HEK293 (cell line): ENCODE measurements around the gene DPYSL4.

ENCODE experiments used
- CTCF ChIP-seq: fragments of 450-650 bp; formaldehyde crosslinking; IDR thresholded peaks from 2 replicates; pipeline ENCODE4 v1.5.1; 2016; ENCODE audit warnings: missing biosample characterization, missing genetic modification characterization
- HIC1 ChIP-seq: fragments of 450-650 bp; formaldehyde crosslinking; IDR thresholded peaks from 2 replicates; pipeline ENCODE4 v1.5.1; 2016; ENCODE audit warnings: missing biosample characterization, missing genetic modification characterization
- OVOL3 ChIP-seq: fragments of 450-650 bp; formaldehyde crosslinking; IDR thresholded peaks from 2 replicates; pipeline ENCODE4 v1.5.1; 2016; ENCODE audit warnings: missing biosample characterization, missing genetic modification characterization
- SP2 ChIP-seq: fragments of 450-650 bp; formaldehyde crosslinking; IDR thresholded peaks from 2 replicates; pipeline ENCODE4 v1.5.1; 2016; ENCODE audit warnings: missing biosample characterization, missing genetic modification characterization
- ZEB2 ChIP-seq: fragments of 450-650 bp; formaldehyde crosslinking; IDR thresholded peaks from 2 replicates; pipeline ENCODE4 v1.5.1; 2016; ENCODE audit warnings: missing biosample characterization, missing genetic modification characterization
- ZNF175 ChIP-seq: fragments of 450-650 bp; formaldehyde crosslinking; IDR thresholded peaks from 2 replicates; pipeline ENCODE4 v1.5.1; 2016; ENCODE audit warnings: missing biosample characterization, missing genetic modification characterization
- ZNF423 ChIP-seq: fragments of 450-650 bp; formaldehyde crosslinking; IDR thresholded peaks from 2 replicates; pipeline ENCODE4 v1.5.1; 2016; ENCODE audit warnings: missing biosample characterization, missing genetic modification characterization

GRCh38 chr10:132178672-132179545 lies 7.8 kb upstream of the DPYSL4 start:
- TF ChIP-seq CTCF (tag by site-specific recombination) (no peak), OVOL3 (tag by site-specific recombination) (no peak), SP2 (tag by site-specific recombination) (no peak), HIC1 (tag by site-specific recombination) (no peak), ZNF175 (tag by site-specific recombination) (no peak), ZEB2 (tag by site-specific recombination) (no peak), ZNF423 (tag by site-specific recombination) (no peak)
